Brain microvascular endothelial cell (primary cell): ENCODE measurements around the gene PLB1.

ENCODE experiments used
- DNase-seq: peaks from one replicate; pipeline ENCODE4 v3.0.0-alpha.2; 2020
- H3K27ac ChIP-seq: fragments of 250-450 bp; sonication (Bioruptor Pico); 2 replicates; pipeline ENCODE4 v1.5.1; 2020; ENCODE audit warnings: mild to moderate bottlenecking, moderate library complexity
- H3K27me3 ChIP-seq: fragments of 250-450 bp; sonication (Bioruptor Pico); replicated peaks from 2 replicates; pipeline ENCODE4 v1.5.1; 2020; ENCODE audit warnings: mild to moderate bottlenecking
- H3K36me3 ChIP-seq: fragments of 250-450 bp; sonication (Bioruptor Pico); replicated peaks from 2 replicates; pipeline ENCODE4 v1.5.1; 2020; ENCODE audit warnings: mild to moderate bottlenecking
- H3K4me3 ChIP-seq: 2 replicates; pipeline ENCODE4 v1.5.1; 2011; ENCODE audit warnings: low read depth, mild to moderate bottlenecking, control low read depth, low read length, moderate library complexity
- CTCF ChIP-seq: IDR thresholded peaks from 2 replicates; pipeline ENCODE4 v1.5.1; 2011; ENCODE audit warnings: low read depth, mild to moderate bottlenecking, moderate library complexity, low read length, control low read depth, inconsistent platforms; ENCODE audit errors: missing control alignments
- in situ Hi-C: cut with HindIII; loops from 2 replicates; pipeline ENCODE4 v1.10.0; 2017; ENCODE audit warnings: low sequenced_read_pairs, low pct_ligation_motif_present

Gene PLB1

GRCh38 chr2:28643911-28644334 is 148.1 kb downstream of the PLB1 start:
- no peak overlapping the region for H3K27ac ChIP-seq
- H3K4me3 ChIP-seq: no peak overlapping the region
- H3K27me3 ChIP-seq: no peaks in the 10 kb centered on the region
- no peak for DNase-seq
- H3K36me3 ChIP-seq: no peaks in the 10 kb centered on the region
- in situ Hi-C loops: no loop called here
- TF ChIP-seq CTCF: no peak

- Histone ChIP-seq H3K27ac (no peak overlapping the region), H3K4me3 (no peak overlapping the region), H3K27me3 (no peaks in the 10 kb centered on the region), H3K36me3 (no peaks in the 10 kb centered on the region)
- in situ Hi-C loops: no loop called here
- TF ChIP-seq CTCF: no peak
- no peak for DNase-seq
Observed at GRCh38 chr2:28644760-28645159, 148.9 kb downstream of the PLB1 start.

DNA sequence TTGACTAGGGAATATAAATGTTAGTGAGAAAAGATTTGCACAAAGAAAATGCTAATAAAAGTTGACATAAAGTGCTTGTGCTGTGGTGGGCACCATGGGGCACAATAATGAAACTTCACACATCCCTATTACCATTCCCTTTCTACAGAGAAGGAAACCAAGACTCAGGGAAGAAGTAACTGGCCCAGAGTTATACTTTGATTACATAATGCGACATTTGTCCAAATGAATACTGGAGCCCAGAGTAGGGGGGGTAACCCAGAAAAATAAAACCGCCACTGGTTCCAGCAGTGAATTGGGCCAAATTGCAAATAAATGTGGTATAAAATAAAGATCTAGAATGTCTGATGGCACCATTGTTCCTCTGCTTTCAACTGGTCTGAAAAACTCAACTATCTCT is 149.7 kb downstream of the PLB1 start:
- no peak overlapping the region for H3K27ac ChIP-seq
- TF ChIP-seq CTCF: no peak
- DNase-seq: no peak
- H3K27me3 ChIP-seq: no peaks in the 10 kb centered on the region
- no peak overlapping the region for H3K4me3 ChIP-seq
- in situ Hi-C loops: no loop called here
- no peaks in the 10 kb centered on the region for H3K36me3 ChIP-seq

- in situ Hi-C loops: no loop called here
- no peak overlapping the region for H3K27ac ChIP-seq
- no peak for TF ChIP-seq CTCF
Observed at GRCh38 chr2:28647682-28648081, 151.8 kb downstream of the PLB1 start.

DNA sequence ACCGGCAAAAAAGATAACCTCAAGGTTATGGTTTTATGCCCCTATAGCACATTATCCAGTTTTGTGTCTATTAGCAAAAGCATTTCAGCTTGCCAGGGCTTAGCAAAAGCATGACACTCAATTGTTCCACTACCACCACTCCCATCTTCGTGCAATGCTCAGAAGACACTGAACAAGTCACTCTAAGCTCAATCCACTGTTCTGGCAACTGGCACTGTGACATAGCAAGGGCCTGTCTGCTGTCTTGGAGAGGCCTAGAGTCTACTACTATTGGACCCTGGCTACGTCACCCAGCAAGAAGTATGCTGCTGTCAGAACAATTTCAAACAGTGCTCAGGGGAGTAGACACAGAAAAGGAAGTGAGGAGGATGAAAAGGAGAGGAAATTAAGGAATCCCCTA is 152.3 kb downstream of the PLB1 start:
- TF ChIP-seq CTCF: no peak
- Histone ChIP-seq H3K27me3 (no peaks in the 10 kb centered on the region), H3K27ac (no peak overlapping the region), H3K4me3 (no peak overlapping the region), H3K36me3 (no peaks in the 10 kb centered on the region)
- in situ Hi-C loops: no loop called here
- DNase-seq: no peak

More at GRCh38 chr2:28647682-28648081, 151.8 kb downstream of the PLB1 start:
- H3K27me3 ChIP-seq: no peaks in the 10 kb centered on the region
- no peak overlapping the region for H3K4me3 ChIP-seq
- no peaks in the 10 kb centered on the region for H3K36me3 ChIP-seq
- DNase-seq: no peak

- Histone ChIP-seq H3K27ac (no peak overlapping the region), H3K27me3 (no peaks in the 10 kb centered on the region), H3K4me3 (no peak overlapping the region), H3K36me3 (no peaks in the 10 kb centered on the region)
- in situ Hi-C loops: no loop called here
- TF ChIP-seq CTCF: no peak
- no peak for DNase-seq
Observed at GRCh38 chr2:28648671-28649395, 153.0 kb downstream of the PLB1 start.
